ENCODE measurements around the gene INTS1.
A peak's percentile ranks its signal among the peaks of the same experiment; 100 is the strongest.
"Not testable (repeated sequence)": the region's sequence is repeated elsewhere in the genome, so short reads cannot be mapped to it uniquely, and the experiment has no call there.

INTS1 gene

DNA sequence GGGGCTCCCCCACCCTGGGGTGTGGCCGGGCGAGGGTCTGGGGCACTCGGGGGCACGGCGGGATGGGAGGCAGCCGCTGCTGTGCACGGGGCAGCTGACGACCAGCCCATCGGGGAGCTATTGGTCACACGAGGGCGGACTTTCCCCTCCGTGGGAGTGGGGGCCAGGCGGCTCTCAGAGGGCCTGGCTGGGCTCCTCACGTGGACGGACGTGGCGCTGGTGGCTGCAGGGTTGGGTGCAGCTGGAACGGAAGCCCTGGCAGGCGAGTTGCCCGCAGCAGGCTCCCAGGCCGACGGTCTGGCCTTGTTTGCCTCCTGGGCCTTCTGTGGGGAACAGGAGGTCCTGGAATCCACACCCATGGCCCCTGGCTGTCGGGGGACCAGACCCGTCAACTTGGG, 59.3 kb downstream of the INTS1 start:
- no peak for DNase-seq

GRCh38 chr7:1444214-1444924, 59.8 kb downstream of the INTS1 start:
- DNase-seq, result no peak

DNA sequence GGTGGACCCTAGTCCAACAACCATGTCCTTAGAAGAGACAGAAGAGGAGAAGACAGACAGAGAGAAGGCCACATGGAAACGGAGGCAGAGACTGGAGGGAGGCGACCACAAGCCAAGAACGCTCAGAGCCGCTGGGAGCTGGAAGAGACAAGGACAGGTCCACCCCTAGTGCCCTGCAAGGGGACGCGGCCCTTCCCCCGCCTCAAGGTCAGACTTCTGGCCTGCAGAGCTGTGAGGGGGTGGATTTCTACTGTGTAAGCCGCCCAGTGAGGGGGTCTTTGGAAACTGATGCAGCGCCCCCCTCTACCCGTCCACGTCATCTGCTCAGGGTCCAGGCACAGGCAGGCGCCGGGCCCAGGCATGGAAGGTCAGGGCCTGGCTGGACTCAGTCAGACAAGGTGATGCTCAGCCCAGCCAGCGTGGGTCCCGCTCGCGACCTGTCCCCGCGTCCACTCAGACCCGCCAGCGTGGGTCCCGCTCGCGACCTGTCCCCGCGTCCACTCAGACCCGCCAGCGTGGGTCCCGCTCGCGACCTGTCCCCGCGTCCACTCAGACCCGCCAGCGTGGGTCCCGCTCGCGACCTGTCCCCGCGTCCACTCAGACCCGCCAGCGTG, 60.5 kb downstream of the INTS1 start:
- not testable (repeated sequence) for DNase-seq

GRCh38 chr7:1442355-1443124, 61.6 kb downstream of the INTS1 start:
- DNase-seq, result no peak

GRCh38 chr7:1441615-1442354, 62.4 kb downstream of the INTS1 start:
- no peak for DNase-seq

- DNase-seq, result no peak
Observed at GRCh38 chr7:1440620-1441019, 63.6 kb downstream of the INTS1 start.

DNA sequence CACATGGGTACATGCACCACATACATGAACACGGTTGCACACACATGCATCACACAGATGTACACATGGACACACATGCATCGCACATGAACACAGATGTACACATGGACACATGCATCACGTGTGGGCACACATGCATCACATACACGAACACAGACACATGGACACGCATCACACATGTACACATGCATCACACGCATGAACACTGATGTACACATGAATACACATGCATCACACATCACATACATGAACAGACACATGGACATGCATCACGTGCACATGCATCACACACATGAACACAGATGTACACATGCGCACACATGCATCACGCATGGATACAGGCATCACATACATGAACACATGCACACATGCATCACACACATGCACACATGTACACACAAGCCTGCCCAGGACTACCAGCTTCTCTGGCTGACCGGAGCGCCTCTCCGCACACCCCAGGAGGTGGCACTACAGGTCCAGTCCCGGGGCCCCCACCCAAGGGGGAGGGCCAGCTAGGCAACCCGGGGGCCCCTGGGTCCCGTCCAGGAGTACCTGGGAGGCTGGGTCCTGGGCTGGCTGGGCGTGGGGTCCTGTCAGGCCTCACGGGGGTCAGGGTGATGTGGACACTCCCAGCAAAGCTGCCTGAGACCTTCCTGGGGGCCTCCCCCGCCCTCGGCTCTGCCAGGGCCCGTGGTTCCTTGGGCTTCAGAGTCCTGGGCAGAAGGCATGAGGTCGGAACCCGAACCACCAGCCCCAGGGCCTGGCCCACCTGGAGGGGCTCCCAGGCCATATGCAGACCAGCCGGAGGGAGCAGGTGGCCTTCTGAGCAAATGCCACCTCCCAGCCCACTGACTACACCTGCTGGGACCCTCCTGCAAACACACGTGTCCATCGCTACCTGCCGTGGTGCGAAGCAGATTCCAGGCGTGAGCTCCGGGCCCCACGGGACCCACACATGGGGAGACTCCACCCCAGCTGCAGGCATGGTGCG, 64.5 kb downstream of the INTS1 start:
- DNase-seq, result no peak

DNA sequence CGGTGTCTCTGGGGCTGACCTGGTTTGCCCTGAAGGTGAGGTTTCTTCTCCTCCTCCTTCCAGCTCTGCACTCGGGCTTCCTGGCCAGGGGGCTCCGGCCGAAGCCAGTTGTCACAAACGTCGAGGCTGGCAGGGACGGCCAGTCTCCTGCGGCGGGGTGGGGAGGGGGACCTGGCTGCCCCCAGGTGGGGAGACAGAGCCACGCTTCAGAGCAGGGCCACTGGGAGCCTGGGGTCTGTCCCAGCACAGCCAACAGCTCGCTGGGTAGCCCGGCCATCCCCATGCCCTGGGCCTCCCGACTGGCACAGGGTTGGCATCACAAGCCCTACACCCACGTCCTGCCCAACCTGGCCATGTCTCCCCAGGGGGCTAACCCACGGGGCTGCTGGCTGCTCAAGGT, 65.4 kb downstream of the INTS1 start:
- DNase-seq, result no peak

GRCh38 chr7:1438208-1438607, 66.0 kb downstream of the INTS1 start:
- DNase-seq, result no peak

- DNase-seq, result no peak
Observed at GRCh38 chr7:1437155-1437880, 66.9 kb downstream of the INTS1 start.

DNA sequence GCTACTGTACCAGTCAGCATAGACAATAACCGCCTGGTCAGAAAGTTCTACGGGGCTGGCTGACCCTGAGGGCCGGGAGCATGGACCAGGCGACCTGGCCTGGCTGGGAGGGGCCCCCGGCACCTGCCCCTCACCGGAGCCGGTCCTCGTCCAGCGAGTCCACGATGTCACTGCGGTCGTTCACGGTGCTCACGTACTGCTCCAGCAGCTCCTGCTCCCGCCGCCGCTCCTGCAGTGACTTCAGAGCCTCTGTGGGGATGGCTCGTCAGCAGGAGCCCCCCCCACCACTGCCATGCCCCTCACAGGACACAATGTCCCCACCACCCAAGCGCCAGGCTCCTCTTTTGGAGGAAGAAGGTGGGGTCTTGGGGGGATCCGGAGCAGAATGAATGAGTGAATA, 67.6 kb downstream of the INTS1 start:
- DNase-seq, result no peak

GRCh38 chr7:1434891-1435670, 69.1 kb downstream of the INTS1 start:
- no peak for DNase-seq

DNA sequence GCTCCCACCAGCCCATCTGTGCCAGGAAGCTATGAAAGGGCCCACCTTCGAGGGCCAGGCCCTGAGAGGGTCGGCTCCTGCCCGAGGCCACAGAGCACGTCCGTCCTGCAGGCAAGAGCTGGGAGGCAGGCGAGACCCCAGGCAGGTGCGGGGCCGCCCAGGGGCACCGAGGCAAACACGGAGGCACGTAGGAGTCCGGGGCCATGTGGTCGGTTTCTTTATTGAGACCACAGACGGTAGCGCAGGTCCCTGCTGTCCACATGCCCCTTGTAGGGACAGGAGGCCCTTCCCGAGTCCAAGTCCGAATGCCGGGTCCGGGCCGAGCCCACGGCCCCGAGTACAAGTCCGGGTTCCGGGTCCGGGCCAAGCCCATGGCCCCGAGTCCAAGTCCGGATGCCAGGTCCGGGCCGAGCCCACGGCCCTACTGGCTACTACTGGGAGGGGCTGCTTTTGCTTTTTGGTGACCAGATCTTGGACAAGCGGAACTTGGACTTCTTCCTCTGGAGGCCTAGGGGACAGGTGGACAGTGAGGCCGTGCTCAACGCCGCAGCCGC, 69.9 kb downstream of the INTS1 start:
- no peak for DNase-seq

- DNase-seq, result no peak
Observed at GRCh38 chr7:1433128-1433920, 70.9 kb downstream of the INTS1 start.

DNA sequence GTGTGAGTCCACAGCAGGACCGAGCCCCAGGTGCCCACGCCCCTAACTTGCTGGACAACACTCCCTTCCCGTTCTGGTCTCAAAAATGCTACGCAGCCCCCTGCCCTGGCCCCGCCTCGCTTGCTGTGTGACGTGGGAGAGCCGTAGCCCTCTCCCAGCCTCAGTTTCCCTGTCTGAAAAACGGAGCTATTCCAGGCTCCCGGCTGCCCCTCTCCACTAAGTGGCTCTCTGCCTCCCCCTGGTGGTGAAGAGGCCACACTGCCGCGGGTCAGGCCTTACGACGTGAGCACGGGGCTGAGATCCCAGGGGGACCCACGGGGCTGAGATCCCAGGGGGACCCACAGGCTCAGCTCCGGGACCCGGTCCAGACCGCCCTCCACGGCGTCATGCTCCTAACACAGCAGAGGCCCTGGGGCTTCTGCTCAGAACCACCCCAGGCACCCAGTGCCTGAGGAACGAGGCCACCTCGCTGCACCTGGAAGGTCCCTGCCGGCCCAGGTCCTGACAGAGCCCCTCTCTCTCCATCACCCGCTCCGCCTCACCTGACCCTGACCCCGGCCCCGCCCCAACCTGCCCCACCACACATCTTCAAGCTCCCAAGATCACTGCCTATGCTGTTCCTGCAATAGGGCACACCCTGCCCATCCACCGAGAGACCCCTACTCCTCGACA, 71.6 kb downstream of the INTS1 start:
- DNase-seq, result peak; percentile 31 to 53

- DNase-seq, result no peak
Observed at GRCh38 chr7:1431634-1432380, 72.4 kb downstream of the INTS1 start.

GRCh38 chr7:1431226-1431625, 73.0 kb downstream of the INTS1 start:
- DNase-seq, result no peak
